Osteocyte (in vitro differentiated cells): Measurements from ENCODE around the gene OSBP2. TPM values are rescaled to one million over a fixed set of nuclear protein-coding genes. Genes with fewer than 3 reads are reported as not detected.
"Not testable (repeated sequence)": the region's sequence is repeated elsewhere in the genome, so short reads cannot be mapped to it uniquely, and the experiment has no call there.

Experiments
- DNase-seq: peaks from one replicate; pipeline ENCODE4 v3.0.0; 2021; ENCODE audit warnings: mixed read lengths; ENCODE audit not compliant: unreplicated experiment; ENCODE audit errors: extremely low spot score
- H3K27ac Mint-ChIP-seq: one replicate; pipeline ENCODE4 v1.8.0; 2021; ENCODE audit warnings: mild to moderate bottlenecking, mixed read lengths; ENCODE audit not compliant: unreplicated experiment
- H3K27me3 Mint-ChIP-seq: one replicate; pipeline ENCODE4 v1.8.0; 2021; ENCODE audit warnings: mixed read lengths; ENCODE audit not compliant: unreplicated experiment
- H3K36me3 Mint-ChIP-seq: one replicate; pipeline ENCODE4 v1.8.0; 2021; ENCODE audit warnings: mixed read lengths; ENCODE audit not compliant: unreplicated experiment
- H3K4me1 Mint-ChIP-seq: one replicate; pipeline ENCODE4 v1.8.0; 2021; ENCODE audit warnings: mixed read lengths; ENCODE audit not compliant: unreplicated experiment
- H3K4me3 Mint-ChIP-seq: one replicate; pipeline ENCODE4 v1.8.0; 2021; ENCODE audit warnings: mild to moderate bottlenecking, moderate library complexity, mixed read lengths; ENCODE audit not compliant: unreplicated experiment
- H3K9me3 Mint-ChIP-seq: one replicate; pipeline ENCODE4 v1.8.0; 2021; ENCODE audit warnings: mixed read lengths; ENCODE audit not compliant: unreplicated experiment
- CTCF ChIP-seq: fragments of 200-600 bp; sonication (generic); IDR thresholded peaks from 2 replicates; pipeline ENCODE4 v1.5.0; 2021; ENCODE audit warnings: antibody characterized with exemption, mild to moderate bottlenecking, moderate library complexity
- total RNA-seq: library from RNA; stranded (reverse); gene quantifications from 2 replicates; pipeline ENCODE4 v1.2.1, GENCODE V29; 2021

Gene OSBP2
- total RNA-seq, 1 donor from 2014 or later = 3.8 TPM

DNA sequence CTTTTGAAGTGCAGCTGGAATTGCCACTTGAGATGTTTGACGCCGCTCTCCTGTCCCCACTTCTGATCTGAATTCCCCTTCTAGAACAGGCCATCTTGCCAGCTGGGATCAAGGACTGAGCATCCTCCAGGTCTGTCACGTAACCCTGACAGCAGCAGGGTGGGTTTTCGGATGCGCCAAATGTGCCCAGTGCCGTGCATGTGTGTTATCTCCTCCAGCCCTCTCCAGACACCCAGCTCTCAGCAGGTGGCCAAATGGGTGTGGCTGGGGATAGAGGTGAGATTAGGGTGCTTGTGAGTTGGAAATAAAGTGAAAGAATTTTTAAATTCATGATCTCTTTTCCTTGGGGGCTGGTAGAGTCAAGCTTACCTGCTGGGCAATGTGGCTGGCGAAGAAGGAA lies 3.3 kb downstream of the OSBP2 start:
- Mint-ChIP-seq H3K27ac (no peak overlapping the region), H3K4me3 (no peak overlapping the region), H3K27me3 (no peaks in the 10 kb centered on the region), H3K9me3 (no peaks in the 10 kb centered on the region), H3K4me1 (peaks cover 16% of the 10 kb centered on the region), H3K36me3 (no peaks in the 10 kb centered on the region)
- DNase-seq = no peak
- no peak for TF ChIP-seq CTCF

GRCh38 chr22:30701872-30702271 lies 7.2 kb downstream of the OSBP2 start:
- Mint-ChIP-seq H3K36me3 (no peaks in the 10 kb centered on the region), H3K27me3 (no peaks in the 10 kb centered on the region), H3K9me3 (no peaks in the 10 kb centered on the region), H3K4me3 (no peak overlapping the region), H3K27ac (no peak overlapping the region), H3K4me1 (no peaks in the 10 kb centered on the region)
- DNase-seq = no peak
- no peak for TF ChIP-seq CTCF

DNA sequence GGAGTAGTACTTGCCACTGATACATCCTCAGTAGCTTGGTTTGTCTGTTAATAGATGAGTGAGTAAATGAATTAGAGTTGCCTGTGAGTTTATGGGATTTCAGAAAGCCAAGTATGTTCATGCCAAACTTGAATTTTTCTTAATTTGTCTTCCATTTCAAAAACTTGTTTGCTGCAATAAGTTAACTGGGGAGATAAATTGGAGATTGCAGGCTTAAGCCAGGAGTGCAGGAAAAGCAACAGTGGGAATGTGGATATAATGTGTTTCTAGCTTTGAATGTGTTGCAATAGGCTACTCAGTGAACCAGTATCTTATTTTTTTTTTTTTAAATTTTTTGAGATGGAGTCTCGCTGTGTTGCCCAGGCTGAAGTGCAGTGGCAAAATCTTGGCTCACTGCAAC lies 8.2 kb downstream of the OSBP2 start:
- H3K27me3 Mint-ChIP-seq = no peaks in the 10 kb centered on the region
- H3K27ac Mint-ChIP-seq = no peak overlapping the region
- no peak for TF ChIP-seq CTCF
- no peaks in the 10 kb centered on the region for H3K9me3 Mint-ChIP-seq
- no peak overlapping the region for H3K4me3 Mint-ChIP-seq
- DNase-seq = no peak
- no peaks in the 10 kb centered on the region for H3K36me3 Mint-ChIP-seq
- no peaks in the 10 kb centered on the region for H3K4me1 Mint-ChIP-seq

DNA sequence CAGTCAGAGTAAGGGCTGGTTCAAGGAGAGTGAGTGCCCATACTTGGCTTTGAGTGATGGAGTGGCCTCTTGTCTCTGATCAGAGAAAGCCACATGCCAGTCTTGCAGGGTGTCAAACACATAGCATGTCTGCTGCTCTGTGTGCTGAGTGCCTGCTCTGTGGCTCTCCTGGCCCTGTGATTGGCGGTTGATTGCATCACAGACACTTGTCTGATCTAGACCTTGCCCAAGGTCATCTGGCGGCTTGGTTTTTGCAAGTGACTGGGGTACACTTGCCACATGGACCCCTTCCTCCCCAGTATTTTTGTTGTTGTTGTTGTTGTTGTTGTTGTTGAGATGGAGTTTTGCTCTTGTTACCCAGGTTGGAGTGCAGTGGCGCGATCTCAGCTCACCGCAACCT lies 10.3 kb downstream of the OSBP2 start:
- Mint-ChIP-seq H3K9me3 (peaks cover 4% of the 10 kb centered on the region), H3K4me1 (no peaks in the 10 kb centered on the region), H3K27ac (no peak overlapping the region), H3K36me3 (no peaks in the 10 kb centered on the region), H3K27me3 (no peaks in the 10 kb centered on the region), H3K4me3 (no peak overlapping the region)
- no peak for DNase-seq
- no peak for TF ChIP-seq CTCF

GRCh38 chr22:30705710-30706651 lies 11.3 kb downstream of the OSBP2 start:
- DNase-seq = no peak
- H3K4me3 Mint-ChIP-seq = no peak overlapping the region
- no peak overlapping the region for H3K27ac Mint-ChIP-seq
- H3K36me3 Mint-ChIP-seq = no peaks in the 10 kb centered on the region
- no peaks in the 10 kb centered on the region for H3K4me1 Mint-ChIP-seq
- no peak for TF ChIP-seq CTCF
- no peaks in the 10 kb centered on the region for H3K27me3 Mint-ChIP-seq
- peaks cover 4% of the 10 kb centered on the region for H3K9me3 Mint-ChIP-seq

- H3K4me1 Mint-ChIP-seq, H3K36me3 Mint-ChIP-seq, H3K27ac Mint-ChIP-seq, H3K27me3 Mint-ChIP-seq, DNase-seq, H3K9me3 Mint-ChIP-seq, H3K4me3 Mint-ChIP-seq: not testable (repeated sequence)
Observed at GRCh38 chr22:30709980-30710379, 15.3 kb downstream of the OSBP2 start.
